Left ventricle myocardium inferior (tissue), 1 donor: ENCODE results near the gene LTB4R. TPM values are rescaled to one million over a fixed set of nuclear protein-coding genes. Genes with fewer than 3 reads are reported as not detected.

Experiments
- DNase-seq: peaks from one replicate; pipeline ENCODE4 v3.0.0-alpha.2; 2020
- H3K27ac ChIP-seq: fragments of 200-600 bp; replicated peaks from 2 replicates; pipeline ENCODE4 v1.8.0; 2021
- H3K27me3 ChIP-seq: fragments of 200-600 bp; 2 replicates; pipeline ENCODE4 v1.8.0; 2021; ENCODE audit warnings: low read depth
- H3K36me3 ChIP-seq: fragments of 200-600 bp; 2 replicates; pipeline ENCODE4 v1.8.0; 2021
- H3K4me1 ChIP-seq: fragments of 200-600 bp; 2 replicates; pipeline ENCODE4 v1.8.0; 2021
- H3K4me3 ChIP-seq: fragments of 200-600 bp; 2 replicates; pipeline ENCODE4 v1.8.0; 2021; ENCODE audit warnings: mild to moderate bottlenecking, moderate library complexity
- H3K9me3 ChIP-seq: fragments of 200-600 bp; replicated peaks from 2 replicates; pipeline ENCODE4 v1.8.0; 2021
- CTCF ChIP-seq: fragments of 200-600 bp; IDR thresholded peaks from 2 replicates; pipeline ENCODE4 v1.8.0; 2021; ENCODE audit warnings: antibody characterized with exemption, mild to moderate bottlenecking, borderline replicate concordance
- intact Hi-C: fragments of 100-400 bp; cut with micrococcal nuclease; formaldehyde crosslinking; loops from one replicate; pipeline ENCODE4 v1.11.0; 2022
- total RNA-seq: library from RNA; stranded (reverse); fragmentation: NEBNext Ultra II Directional; extraction: Animal tissue kit (Norgen Biotek cat#: 25700); gene quantifications from one replicate; pipeline ENCODE4 v1.2.1, GENCODE V29; 2021
- donor health status: DM: no; HTN: yes; CAD: no; lungs with severe emphysema.

Gene LTB4R
- total RNA-seq, 1 donor from 2014 or later, result 1.8 TPM

- intact Hi-C loops, result no loop called here
- no peak for DNase-seq
- no peak for TF ChIP-seq CTCF
Observed at GRCh38 chr14:24264298-24264697, 47.0 kb upstream of the LTB4R start.

GRCh38 chr14:24266344-24267244 lies 44.7 kb upstream of the LTB4R start:
- Histone ChIP-seq H3K27ac (no peak overlapping the region), H3K27me3 (no peaks in the 10 kb centered on the region), H3K4me3 (no peak overlapping the region), H3K9me3 (no peaks in the 10 kb centered on the region), H3K36me3 (peaks cover 48% of the 10 kb centered on the region), H3K4me1 (peaks cover 9% of the 10 kb centered on the region)
- no peak for DNase-seq
- TF ChIP-seq CTCF, result no peak
- intact Hi-C loops, result no loop called here

More at GRCh38 chr14:24264298-24264697, 47.0 kb upstream of the LTB4R start:
- Histone ChIP-seq H3K27ac (no peak overlapping the region), H3K4me1 (no peaks in the 10 kb centered on the region), H3K4me3 (no peak overlapping the region), H3K36me3 (peaks cover 40% of the 10 kb centered on the region), H3K9me3 (no peaks in the 10 kb centered on the region), H3K27me3 (no peaks in the 10 kb centered on the region)

- Histone ChIP-seq H3K36me3 (peaks cover 48% of the 10 kb centered on the region), H3K4me1 (peaks cover 18% of the 10 kb centered on the region), H3K27me3 (no peaks in the 10 kb centered on the region), H3K27ac (no peak overlapping the region), H3K4me3 (no peak overlapping the region), H3K9me3 (no peaks in the 10 kb centered on the region)
- intact Hi-C loops, result no loop called here
- no peak for TF ChIP-seq CTCF
- no peak for DNase-seq
Observed at GRCh38 chr14:24267516-24267915, 43.8 kb upstream of the LTB4R start.

GRCh38 chr14:24268225-24268624 lies 43.1 kb upstream of the LTB4R start:
- Histone ChIP-seq H3K9me3 (no peaks in the 10 kb centered on the region), H3K27ac (no peak overlapping the region), H3K4me1 (peaks cover 22% of the 10 kb centered on the region), H3K4me3 (no peak overlapping the region), H3K36me3 (peaks cover 48% of the 10 kb centered on the region), H3K27me3 (no peaks in the 10 kb centered on the region)
- DNase-seq, result no peak
- TF ChIP-seq CTCF, result no peak
- intact Hi-C loops, result no loop called here

GRCh38 chr14:24269368-24269767 lies 41.9 kb upstream of the LTB4R start:
- intact Hi-C loops, result no loop called here
- no peaks in the 10 kb centered on the region for H3K27me3 ChIP-seq
- peaks cover 32% of the 10 kb centered on the region for H3K4me1 ChIP-seq
- no peak for DNase-seq
- no peak for TF ChIP-seq CTCF
- H3K36me3 ChIP-seq, result peaks cover 48% of the 10 kb centered on the region
- H3K27ac ChIP-seq, result no peak overlapping the region
- H3K9me3 ChIP-seq, result no peaks in the 10 kb centered on the region
- H3K4me3 ChIP-seq, result no peak overlapping the region
